AG04449 (cell line): ENCODE data around the gene CFAP53.

Source experiments
- CTCF ChIA-PET: fragments of 350-600 bp; formaldehyde crosslinking; extraction: SDS; loops from one replicate; lab custom pipeline; 2021; ENCODE audit warnings: antibody characterized with exemption; lab: Yijun Ruan, JAX
- POLR2A ChIA-PET: fragments of 400-600, 350-600 bp; formaldehyde crosslinking; extraction: SDS; loops from one replicate; lab custom pipeline; 2020; ENCODE audit warnings: antibody characterized with exemption, inconsistent platforms; lab: Yijun Ruan, JAX
- DNase-seq: peaks from one replicate; pipeline ENCODE4 v3.0.0-alpha.2; 2010; ENCODE audit warnings: low read depth, low spot score
- H3K4me3 ChIP-seq: 2 replicates; pipeline ENCODE4 v1.5.1; 2011; ENCODE audit warnings: low read depth, mild to moderate bottlenecking, control low read depth, low read length
- CTCF ChIP-seq: IDR thresholded peaks from one replicate; pipeline ENCODE4 v1.5.1; 2011; ENCODE audit warnings: mild to moderate bottlenecking, moderate library complexity, low read length, control low read depth, inconsistent platforms; ENCODE audit not compliant: insufficient read depth; ENCODE audit errors: missing control alignments

The CFAP53 gene

GRCh38 chr18:50274941-50275340 lies 8.6 kb upstream of the CFAP53 start:
- no peak for TF ChIP-seq CTCF
- no peak for DNase-seq
- no peak overlapping the region for H3K4me3 ChIP-seq
- ChIA-PET CTCF (no interaction called here), POLR2A (no interaction called here)

GRCh38 chr18:50274044-50274442 lies 7.7 kb upstream of the CFAP53 start:
- TF ChIP-seq CTCF: no peak
- ChIA-PET CTCF (no interaction called here), POLR2A (no interaction called here)
- no peak overlapping the region for H3K4me3 ChIP-seq
- DNase-seq: no peak

GRCh38 chr18:50273203-50274043 lies 7.1 kb upstream of the CFAP53 start:
- CTCF ChIA-PET: no interaction called here
- POLR2A ChIA-PET: no interaction called here
- no peak for TF ChIP-seq CTCF
- H3K4me3 ChIP-seq: no peak overlapping the region
- DNase-seq: no peak

GRCh38 chr18:50272568-50272967 lies 6.3 kb upstream of the CFAP53 start:
- TF ChIP-seq CTCF: no peak
- DNase-seq: no peak
- POLR2A ChIA-PET: no interaction called here
- no peak overlapping the region for H3K4me3 ChIP-seq
- CTCF ChIA-PET: interaction anchor here (0.8 kb wide), 1 partner anchor 9 kb away, joined by 3 read pairs; no protein-coding TSS in a partner anchor

GRCh38 chr18:50268022-50268747 lies 1.9 kb upstream of the CFAP53 start:
- CTCF ChIA-PET: interaction anchor here (1.0 to 4.1 kb wide), 6 partner anchors 10 to 757 kb away, joined by 3 to 29 read pairs (median 4); no protein-coding TSS in a partner anchor
- DNase-seq: no peak
- peak; percentile 74 for TF ChIP-seq CTCF
- POLR2A ChIA-PET: interaction anchor here (0.8 kb wide), 1 partner anchor 13 kb away, joined by 5 read pairs; the partner anchor contains the start of gene MBD1
- peak overlapping the region; percentile 46 for H3K4me3 ChIP-seq

- TF ChIP-seq CTCF: no peak
- H3K4me3 ChIP-seq: no peak overlapping the region
- DNase-seq: no peak
- ChIA-PET CTCF (no interaction called here), POLR2A (no interaction called here)
These were observed 3.3 kb downstream of the CFAP53 start for GRCh38 chr18:50262977-50263376.
